ENCODE results near the gene SLC5A12. TPM values are rescaled to one million over a fixed set of nuclear protein-coding genes. Genes with fewer than 3 reads are reported as not detected.

The SLC5A12 gene
- total RNA-seq, 4 donors from 2014 or later = 0.10 TPM; not detected in 3

DNA sequence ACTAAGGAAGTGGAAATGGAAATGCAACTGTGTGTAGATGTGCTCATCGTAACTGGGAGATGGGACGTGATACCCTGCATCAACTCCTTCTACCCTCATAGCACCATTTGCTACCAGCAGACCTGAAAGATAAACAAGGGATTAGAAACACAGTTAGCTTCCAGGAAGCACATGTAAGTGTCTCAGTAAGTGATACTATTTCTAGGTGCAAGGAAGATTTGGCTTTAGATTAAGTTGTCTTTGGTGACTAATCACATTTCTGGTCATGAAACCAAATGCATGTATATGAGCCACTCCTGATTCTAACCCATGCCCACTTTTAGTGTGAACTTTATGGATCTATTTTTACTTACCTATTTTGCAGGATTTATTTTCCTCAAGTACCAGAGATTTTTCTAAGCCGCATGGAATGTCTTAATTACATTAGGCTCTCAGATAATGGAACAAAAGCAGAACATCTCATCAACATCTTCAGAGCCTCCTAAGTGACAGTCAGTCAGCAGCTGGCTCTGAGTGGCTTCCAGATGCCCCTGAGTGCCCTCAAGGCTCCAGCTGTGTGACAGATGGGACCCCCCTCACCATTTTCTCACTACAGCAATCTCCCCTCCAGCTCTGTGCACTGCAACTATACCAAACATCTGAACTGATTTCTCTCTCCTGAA is 21.2 kb downstream of the SLC5A12 start:
- TF ChIP-seq, protein P1, sequence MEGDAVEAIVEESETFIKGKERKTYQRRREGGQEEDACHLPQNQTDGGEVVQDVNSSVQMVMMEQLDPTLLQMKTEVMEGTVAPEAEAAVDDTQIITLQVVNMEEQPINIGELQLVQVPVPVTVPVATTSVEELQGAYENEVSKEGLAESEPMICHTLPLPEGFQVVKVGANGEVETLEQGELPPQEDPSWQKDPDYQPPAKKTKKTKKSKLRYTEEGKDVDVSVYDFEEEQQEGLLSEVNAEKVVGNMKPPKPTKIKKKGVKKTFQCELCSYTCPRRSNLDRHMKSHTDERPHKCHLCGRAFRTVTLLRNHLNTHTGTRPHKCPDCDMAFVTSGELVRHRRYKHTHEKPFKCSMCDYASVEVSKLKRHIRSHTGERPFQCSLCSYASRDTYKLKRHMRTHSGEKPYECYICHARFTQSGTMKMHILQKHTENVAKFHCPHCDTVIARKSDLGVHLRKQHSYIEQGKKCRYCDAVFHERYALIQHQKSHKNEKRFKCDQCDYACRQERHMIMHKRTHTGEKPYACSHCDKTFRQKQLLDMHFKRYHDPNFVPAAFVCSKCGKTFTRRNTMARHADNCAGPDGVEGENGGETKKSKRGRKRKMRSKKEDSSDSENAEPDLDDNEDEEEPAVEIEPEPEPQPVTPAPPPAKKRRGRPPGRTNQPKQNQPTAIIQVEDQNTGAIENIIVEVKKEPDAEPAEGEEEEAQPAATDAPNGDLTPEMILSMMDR (IDR thresholded peaks at IDR 0.05) = no peak
- TF ChIP-seq POLR2A (IDR thresholded peaks at IDR 0.05) = no peak
- DNase-seq (ENCODE audit: low spot score in 2 of 2) = no peak
- intact Hi-C loops (cut with DNase I; ENCODE audit: low total_unique reads) = no loop called here
- WGBS, 2 donors = 69 to 75% methylated on average over 3 of the region's 3 CpGs
- H3K4me3 ChIP-seq (ENCODE audit: low read depth, poor library complexity, severe bottlenecking) = no peak overlapping the region

DNA sequence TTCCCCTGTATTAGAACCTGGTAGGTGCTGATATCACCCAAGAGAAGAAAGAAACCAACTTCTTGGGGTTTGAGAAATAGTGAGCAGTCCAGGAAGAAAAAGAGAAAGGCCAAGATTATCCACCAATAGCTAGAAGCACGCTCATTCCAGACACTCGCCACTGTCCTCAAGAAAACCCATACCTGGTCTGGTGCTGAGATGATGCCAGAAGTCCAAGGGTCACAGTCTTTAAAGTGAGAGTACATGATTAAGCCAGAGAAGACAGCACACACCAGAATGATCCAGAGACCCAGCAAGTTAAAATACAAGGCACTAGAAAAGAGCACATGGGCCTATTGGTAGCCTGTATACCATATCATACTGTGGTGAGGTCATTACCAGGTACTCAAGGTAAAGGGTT is 23.6 kb downstream of the SLC5A12 start:
- WGBS, 2 donors = 93 to 95% methylated on average over 2 of the region's 2 CpGs
- no peak for TF ChIP-seq POLR2A (IDR thresholded peaks at IDR 0.05)
- TF ChIP-seq, protein P1 (IDR thresholded peaks at IDR 0.05) = no peak
- H3K4me3 ChIP-seq (ENCODE audit: low read depth, poor library complexity, severe bottlenecking) = no peak overlapping the region
- DNase-seq (ENCODE audit: low spot score in 2 of 2) = no peak
- intact Hi-C loops (cut with DNase I; ENCODE audit: low total_unique reads) = no loop called here

DNA sequence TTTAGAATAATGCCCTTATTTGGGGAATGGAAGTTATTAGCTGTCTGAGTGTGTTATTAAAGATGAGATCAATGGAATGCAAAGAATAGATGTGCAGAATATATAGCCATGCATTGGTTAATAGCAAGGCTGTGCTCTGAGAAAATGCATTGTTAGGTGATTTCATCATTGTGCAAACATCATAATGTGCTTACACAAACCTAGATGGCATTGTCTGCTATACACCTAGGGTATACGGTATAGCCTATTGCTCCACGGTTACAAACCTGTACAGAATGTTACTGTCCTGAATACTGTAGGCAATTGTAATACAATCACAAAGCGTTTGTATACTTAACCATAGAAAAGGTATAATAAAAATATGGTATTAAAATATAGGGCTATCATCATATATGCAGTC is 25.5 kb downstream of the SLC5A12 start:
- TF ChIP-seq, protein P1 (IDR thresholded peaks at IDR 0.05) = no peak
- TF ChIP-seq POLR2A (IDR thresholded peaks at IDR 0.05) = no peak
- no peak for DNase-seq (ENCODE audit: low spot score in 2 of 2)
- no peak overlapping the region for H3K4me3 ChIP-seq (ENCODE audit: low read depth, poor library complexity, severe bottlenecking)
- intact Hi-C loops (cut with DNase I; ENCODE audit: low total_unique reads) = no loop called here
- 89 to 92% methylated on average over 3 of the region's 3 CpGs for WGBS, 2 donors

DNA sequence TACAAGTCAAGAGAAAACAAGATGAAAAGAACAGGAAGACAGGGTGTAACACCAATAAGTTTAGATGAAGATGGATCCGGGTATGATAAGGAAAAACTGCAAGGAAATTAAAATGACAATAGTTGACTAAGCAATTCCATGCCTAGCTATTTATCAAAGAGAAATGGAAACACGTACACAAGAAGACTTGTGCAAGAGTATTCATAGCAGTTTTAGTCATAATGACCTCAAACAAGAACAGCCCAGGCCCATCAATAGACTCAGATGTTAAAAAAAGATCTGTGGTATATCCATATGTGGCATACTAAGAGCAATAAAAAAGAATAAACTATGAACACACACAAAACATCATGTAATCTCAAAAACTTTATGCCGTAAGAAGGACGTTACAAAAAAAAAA is 33.2 kb downstream of the SLC5A12 start:
- no peak for DNase-seq (ENCODE audit: low spot score in 2 of 2)
- intact Hi-C loops (cut with DNase I; ENCODE audit: low total_unique reads) = no loop called here
- WGBS, 2 donors = 71 to 76% methylated on average over 4 of the region's 4 CpGs
- H3K4me3 ChIP-seq (ENCODE audit: low read depth, poor library complexity, severe bottlenecking) = no peak overlapping the region
- TF ChIP-seq, protein P1 (IDR thresholded peaks at IDR 0.05) = no peak
- TF ChIP-seq POLR2A (IDR thresholded peaks at IDR 0.05) = no peak

DNA sequence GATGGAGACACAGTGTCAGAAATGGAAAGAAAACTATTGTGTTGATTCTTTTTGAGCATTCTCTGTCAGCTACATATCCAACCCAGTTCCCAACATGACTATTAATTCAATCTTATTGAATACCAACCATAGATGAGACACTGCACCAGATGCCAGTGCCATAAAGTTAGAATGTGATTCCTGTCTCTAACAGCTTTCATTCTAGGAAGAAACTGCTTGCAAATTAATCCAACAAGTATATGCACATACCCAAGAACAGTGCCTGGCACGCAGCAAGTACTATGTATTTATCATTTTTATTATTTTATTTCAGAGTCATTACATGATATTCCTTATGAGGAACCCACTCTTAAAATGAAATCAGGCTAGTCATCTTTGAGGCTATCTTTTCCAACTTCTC is 34.5 kb downstream of the SLC5A12 start:
- WGBS, 2 donors = 46 to 61% methylated on average over 1 of the region's 1 CpG
- intact Hi-C loops (cut with DNase I; ENCODE audit: low total_unique reads) = no loop called here
- DNase-seq (ENCODE audit: low spot score in 2 of 2) = no peak
- TF ChIP-seq, protein P1 (IDR thresholded peaks at IDR 0.05) = no peak
- no peak overlapping the region for H3K4me3 ChIP-seq (ENCODE audit: low read depth, poor library complexity, severe bottlenecking)

DNA sequence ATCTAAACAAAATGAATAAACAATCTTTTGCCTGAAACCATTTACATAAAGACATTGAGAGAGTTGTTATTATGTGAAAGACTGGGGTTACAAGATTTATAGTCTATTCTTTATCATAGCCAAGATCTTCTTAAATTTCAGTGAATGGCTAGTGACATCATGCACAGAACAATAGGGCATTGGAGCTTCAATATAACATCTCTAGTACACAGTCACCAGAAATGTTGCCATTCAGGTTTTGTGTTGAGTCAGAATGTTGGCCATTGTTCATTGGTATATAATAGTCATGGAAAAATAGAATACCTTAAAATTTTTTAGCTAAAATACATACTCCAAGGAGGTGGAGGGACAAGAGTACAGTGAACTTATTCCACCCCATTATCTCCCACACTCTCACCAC is 44.3 kb downstream of the SLC5A12 start:
- no peak overlapping the region for H3K4me3 ChIP-seq (ENCODE audit: low read depth, poor library complexity, severe bottlenecking)
- intact Hi-C loops (cut with DNase I; ENCODE audit: low total_unique reads) = no loop called here
- no peak for TF ChIP-seq POLR2A (IDR thresholded peaks at IDR 0.05)
- TF ChIP-seq, protein P1 (IDR thresholded peaks at IDR 0.05) = no peak
- no peak for DNase-seq (ENCODE audit: low spot score in 2 of 2)
